GM13976 (cell line): ENCODE measurements around the gene PGC.

Experiments used
- DNase-seq: peaks from one replicate; pipeline ENCODE4 v3.0.0; 2012; ENCODE audit warnings: low spot score
- in situ Hi-C: fragments of 300-500 bp; cut with MboI; formaldehyde crosslinking; loops from one replicate; pipeline ENCODE4 v1.12.0; 2022; ENCODE audit warnings: low sequenced_read_pairs, mixed read lengths, inconsistent platforms; ENCODE audit not compliant: unreplicated experiment
- TF ChIP-seq, protein P1 (sequence below): IDR thresholded peaks from 2 replicates; pipeline ENCODE4 v1.5.1; 2012; ENCODE audit warnings: borderline replicate concordance, mild to moderate bottlenecking; ENCODE audit not compliant: insufficient read depth; ENCODE audit errors: extremely low read depth, missing control alignments, control extremely low read depth

Gene PGC

DNA sequence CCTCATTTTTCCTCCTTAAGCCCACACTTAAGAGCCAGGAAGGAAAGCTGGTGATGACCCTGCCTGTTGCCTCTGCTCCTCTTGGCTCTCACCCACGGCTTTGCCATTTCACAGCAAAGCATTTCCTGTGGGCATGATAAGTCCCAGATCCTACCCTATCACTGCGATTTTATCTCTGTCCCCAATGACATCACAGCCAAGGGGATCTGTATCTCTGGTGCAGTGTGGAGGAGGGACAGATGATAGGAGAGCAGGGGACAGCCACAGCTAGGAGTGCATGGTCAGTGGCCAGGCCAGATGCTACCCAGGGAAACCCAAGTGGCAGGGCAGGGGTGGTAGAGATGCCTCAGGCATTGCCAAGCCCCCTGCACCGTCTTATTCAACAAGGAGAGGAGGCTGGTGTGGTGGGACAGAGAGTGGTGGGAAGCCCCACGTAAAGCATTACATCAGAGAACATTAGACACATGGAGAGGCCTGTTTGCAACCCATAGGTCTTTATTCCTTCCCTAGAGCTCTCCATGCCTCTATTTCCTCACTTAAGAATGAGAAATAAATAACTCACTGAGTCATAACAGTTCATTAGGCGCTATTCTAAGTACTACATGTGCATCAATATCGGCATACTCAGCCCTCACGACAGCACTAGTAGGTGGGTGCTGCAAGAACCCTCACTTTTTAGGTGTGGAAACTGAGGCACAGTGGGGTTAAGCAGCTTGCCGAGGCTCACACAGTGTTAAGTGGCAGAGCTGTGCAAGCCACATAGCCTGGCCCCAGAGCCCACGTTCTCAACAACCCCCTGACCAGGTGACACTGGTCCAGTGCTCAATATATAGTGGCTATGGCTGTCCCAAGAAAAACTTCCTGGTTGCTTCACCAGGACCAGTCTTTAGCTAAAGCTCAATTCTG, 16.4 kb downstream of the PGC start:
- no peak for DNase-seq
- in situ Hi-C loops: no loop called here

DNA sequence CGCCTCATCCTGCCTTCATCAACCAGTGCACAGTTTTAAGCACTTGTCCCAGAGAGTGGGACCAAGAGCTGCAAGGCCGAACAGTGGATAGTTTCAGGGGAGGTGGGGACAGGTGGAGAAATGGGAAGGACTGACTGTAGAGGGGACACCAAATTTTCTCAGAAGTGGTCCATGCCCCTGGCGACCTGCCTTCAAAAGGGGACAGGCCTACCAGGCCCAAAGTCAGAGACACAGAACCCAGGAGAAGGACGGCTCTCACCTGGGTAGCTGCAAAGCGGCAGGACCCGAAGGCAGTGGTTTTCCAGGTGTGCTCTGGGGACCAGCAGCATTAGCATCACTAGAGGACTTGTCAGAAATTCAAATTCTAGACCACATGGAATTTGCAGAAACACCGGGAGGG, 17.6 kb downstream of the PGC start:
- in situ Hi-C loops: no loop called here
- TF ChIP-seq, protein P1, sequence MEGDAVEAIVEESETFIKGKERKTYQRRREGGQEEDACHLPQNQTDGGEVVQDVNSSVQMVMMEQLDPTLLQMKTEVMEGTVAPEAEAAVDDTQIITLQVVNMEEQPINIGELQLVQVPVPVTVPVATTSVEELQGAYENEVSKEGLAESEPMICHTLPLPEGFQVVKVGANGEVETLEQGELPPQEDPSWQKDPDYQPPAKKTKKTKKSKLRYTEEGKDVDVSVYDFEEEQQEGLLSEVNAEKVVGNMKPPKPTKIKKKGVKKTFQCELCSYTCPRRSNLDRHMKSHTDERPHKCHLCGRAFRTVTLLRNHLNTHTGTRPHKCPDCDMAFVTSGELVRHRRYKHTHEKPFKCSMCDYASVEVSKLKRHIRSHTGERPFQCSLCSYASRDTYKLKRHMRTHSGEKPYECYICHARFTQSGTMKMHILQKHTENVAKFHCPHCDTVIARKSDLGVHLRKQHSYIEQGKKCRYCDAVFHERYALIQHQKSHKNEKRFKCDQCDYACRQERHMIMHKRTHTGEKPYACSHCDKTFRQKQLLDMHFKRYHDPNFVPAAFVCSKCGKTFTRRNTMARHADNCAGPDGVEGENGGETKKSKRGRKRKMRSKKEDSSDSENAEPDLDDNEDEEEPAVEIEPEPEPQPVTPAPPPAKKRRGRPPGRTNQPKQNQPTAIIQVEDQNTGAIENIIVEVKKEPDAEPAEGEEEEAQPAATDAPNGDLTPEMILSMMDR: no peak

More for the DNA sequence above, 16.4 kb downstream of the PGC start:
- TF ChIP-seq, protein P1: no peak

DNA sequence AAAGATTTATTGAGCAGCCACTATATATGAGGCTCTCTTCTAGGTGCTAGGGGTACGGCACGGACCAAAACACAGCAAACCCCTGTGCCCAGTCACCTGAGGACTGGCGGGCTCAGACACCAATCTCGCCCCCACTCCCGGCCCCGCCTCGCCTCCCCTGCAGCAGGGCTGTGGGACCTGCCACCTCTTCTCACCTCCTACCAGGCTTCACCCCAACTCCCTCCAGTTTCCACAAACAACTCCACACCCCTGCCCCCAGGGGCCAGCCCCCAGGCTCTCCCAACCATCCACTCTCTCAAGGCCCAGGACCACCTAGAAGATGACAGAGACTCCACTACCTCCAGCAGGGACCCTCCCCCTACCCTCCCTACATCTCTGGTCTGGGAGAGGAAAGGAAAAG, 18.2 kb downstream of the PGC start:
- in situ Hi-C loops: no loop called here
- no peak for DNase-seq

More for the DNA sequence above, 17.6 kb downstream of the PGC start:
- DNase-seq: no peak

DNA sequence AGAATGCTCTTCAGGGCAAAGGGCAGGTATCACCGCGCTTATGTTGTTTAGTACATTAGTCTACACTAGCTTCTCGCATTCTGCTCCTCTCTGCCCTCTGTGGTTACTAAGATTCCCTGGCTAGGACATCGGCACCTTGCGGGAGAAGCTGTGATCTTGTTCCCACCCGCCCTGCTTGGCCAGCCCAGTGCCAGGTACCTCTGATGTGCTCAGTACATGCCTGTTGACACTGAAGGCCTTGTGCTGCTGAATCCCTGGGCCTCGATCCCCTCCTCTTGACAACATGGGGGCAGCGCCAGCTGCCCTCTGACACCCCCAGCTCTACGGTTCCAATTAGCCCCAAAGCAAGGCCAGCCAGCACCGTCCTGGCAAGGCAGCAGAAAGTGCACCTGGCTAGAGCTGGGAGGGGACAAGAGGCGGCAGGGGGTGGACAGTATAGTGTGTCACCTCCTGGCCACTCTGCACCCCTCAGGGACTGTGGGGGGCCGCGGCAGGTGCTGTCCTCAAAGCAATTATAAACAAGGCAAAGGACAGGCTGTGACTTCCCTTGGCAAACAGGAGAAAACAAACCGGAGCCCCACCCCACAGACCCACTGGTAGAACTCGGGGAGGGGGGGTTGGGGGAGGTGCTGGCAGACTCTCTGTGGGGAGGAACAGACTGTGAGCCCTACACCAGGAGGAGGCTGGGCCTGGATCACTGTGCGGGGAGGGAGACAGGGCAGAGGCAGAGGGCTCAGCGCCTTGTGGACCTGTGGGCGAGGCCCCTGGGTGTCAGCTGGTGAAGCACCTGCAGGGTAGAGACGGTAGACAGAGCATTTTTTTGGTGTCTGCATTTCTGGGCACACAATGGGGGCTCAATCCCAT, 18.9 kb downstream of the PGC start:
- TF ChIP-seq, protein P1: no peak
- DNase-seq: no peak
- in situ Hi-C loops: no loop called here

More for the DNA sequence above, 18.2 kb downstream of the PGC start:
- TF ChIP-seq, protein P1: no peak

GRCh38 chr6:41727705-41728072, 19.5 kb downstream of the PGC start:
- no peak for DNase-seq
- in situ Hi-C loops: no loop called here
- TF ChIP-seq, protein P1: no peak

GRCh38 chr6:41726876-41727275, 20.3 kb downstream of the PGC start:
- no peak for DNase-seq
- in situ Hi-C loops: no loop called here
- TF ChIP-seq, protein P1: no peak
